ENCODE results near the gene PRKN. TPM values are rescaled to one million over a fixed set of nuclear protein-coding genes. Genes with fewer than 3 reads are reported as not detected.
"Not testable (repeated sequence)": the region's sequence is repeated elsewhere in the genome, so short reads cannot be mapped to it uniquely, and the experiment has no call there.

PRKN gene
- polyA plus RNA-seq, 3 donors = 0.41 to 16.8 (median 2.1) TPM

DNA sequence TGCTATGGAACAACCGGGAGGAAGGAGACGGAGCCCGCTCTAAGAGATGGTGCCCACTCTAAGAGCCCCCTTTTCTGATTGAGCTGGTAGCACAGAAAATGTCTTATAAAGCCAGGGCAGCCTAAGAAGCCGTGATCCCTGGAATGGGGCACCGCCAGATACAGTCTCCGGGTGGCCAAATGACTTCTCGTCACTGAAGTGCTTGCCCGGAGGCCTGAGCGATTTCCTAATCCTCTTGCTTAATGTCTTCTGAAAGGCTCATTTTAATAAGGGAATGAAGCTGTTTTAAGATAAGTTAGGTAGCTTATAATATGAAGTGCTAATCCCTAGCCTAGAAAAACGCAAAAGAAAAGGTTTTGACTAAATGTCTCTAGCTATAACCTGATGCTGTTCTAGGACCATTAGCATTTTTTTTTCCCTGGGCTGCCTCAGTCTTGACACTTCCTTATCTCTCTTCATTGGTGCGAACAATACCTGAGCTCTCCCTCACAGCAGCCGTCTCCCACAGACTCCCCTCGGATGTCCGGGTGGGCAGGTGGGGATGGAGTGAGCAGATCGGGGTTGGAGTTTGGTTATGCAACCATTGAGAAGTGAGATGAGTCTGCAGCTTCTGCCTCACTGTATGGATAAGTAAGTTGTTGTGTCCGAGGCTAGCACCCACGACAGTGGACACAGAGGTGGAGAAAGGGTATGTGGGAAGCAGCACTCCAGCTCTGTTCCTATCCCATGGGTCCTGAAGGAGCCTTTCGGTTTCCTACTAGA is 894.3 kb downstream of the PRKN start:
- 72 to 90% (median 77%) methylated on average over 18 of the region's 18 CpGs for WGBS, 3 donors
- no peak overlapping the region for H3K27ac ChIP-seq (ENCODE audit: low read depth, low read length)

DNA sequence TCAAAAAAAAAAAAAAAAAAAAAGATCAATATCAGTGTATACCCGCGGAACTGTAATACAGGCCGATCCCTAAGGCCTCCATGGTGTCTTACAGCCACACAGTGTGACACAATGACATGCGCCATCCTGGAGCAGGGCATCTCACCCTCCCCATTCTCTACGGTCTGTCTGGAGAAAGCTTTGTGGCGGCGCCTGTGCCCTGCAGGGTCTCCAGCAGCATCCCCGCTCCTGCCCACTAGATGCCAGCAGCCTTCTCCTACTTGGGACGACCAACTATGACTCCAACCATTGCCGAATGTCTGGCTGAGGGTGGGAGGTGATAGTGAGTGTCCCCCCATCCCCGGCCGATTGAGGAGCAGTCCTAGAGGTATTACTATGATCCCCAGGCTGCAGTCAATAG is 894.9 kb downstream of the PRKN start:
- 85 to 95% (median 91%) methylated on average over 12 of the region's 12 CpGs for WGBS, 3 donors
- H3K27ac ChIP-seq (ENCODE audit: low read depth, low read length) = no peak overlapping the region

DNA sequence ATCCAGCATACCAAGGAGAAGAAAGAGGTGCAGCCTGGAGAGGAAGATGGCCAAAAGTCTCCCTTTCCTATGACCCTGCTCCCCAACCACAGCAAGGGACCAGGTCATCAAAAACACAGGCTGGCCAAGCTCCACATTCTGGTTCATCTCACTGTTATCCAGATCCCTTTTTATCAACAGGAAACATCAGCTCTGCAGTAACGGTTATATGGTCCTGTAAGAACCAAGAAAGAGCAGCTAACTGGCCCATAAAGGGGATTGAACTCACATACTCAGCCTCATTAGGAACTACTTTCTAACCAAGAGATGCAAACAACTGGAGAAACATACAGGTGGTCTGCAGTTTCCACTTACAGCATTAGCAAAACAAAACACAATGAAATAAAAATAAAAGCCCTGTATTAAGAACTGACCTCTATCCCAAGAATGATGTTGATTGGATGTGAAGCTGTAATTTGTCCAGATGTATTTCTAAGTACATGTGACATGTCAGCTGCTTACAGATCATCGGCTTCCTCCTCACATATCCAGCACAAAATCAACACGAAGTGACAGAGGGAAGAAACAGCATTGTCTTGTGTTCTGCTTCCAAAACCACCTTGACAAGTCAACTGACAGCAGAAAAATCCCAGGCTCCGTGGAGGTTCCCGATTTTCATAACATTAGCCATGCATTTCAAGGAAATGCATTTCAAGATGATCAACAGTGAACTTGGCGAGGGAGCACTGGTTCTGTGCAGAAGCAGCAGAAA is 896.5 kb downstream of the PRKN start:
- WGBS, 3 donors = 36 to 69% (median 42%) methylated on average over 6 of the region's 6 CpGs
- H3K27ac ChIP-seq (ENCODE audit: low read depth, low read length) = no peak overlapping the region

DNA sequence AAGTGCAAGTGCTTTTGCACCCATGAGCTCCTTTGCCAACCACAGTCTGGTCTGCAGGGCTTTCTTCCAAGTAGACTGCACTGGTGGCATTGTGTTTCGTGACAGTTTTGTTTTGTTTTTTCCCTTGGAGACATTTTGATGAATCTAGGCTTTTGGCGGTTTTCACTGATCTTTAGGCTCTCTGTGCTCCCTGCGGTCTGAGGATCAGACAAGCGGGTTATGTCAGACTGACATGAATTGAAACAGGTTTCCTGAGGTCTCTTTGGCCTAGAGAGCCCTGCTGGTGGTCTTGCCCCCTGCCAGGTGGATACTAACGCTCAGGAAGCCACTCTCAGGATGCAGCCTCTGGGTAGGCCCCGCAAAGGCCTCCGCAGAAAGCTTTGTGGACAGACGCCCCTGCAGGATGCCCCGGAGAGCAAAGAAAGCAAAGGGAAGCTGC is 898.3 kb downstream of the PRKN start:
- no peak overlapping the region for H3K27ac ChIP-seq (ENCODE audit: low read depth, low read length)
- 57 to 88% (median 68%) methylated on average over 9 of the region's 9 CpGs for WGBS, 3 donors

DNA sequence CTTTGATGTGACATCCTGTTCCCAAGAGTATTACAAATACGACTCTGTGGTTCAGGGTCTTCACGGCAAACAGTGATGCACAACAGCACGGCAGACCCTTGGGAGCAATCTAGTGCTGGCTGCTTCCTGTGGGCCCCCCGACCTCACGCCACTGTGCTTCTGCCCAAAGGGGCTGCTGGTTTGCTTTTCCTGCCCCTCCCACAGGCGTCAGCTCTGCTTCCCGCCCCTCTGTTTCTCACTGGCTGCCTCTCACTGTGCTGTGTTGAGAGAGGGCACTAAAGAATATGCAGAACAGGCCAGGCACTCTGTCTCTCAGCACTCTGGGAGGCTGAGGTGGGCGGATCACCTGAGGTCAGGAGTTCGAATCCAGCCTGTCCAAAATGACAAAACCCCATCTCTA is 899.2 kb downstream of the PRKN start:
- 33 to 78% (median 46%) methylated on average over 9 of the region's 9 CpGs for WGBS, 3 donors
- H3K27ac ChIP-seq (ENCODE audit: low read depth, low read length) = no peak overlapping the region

DNA sequence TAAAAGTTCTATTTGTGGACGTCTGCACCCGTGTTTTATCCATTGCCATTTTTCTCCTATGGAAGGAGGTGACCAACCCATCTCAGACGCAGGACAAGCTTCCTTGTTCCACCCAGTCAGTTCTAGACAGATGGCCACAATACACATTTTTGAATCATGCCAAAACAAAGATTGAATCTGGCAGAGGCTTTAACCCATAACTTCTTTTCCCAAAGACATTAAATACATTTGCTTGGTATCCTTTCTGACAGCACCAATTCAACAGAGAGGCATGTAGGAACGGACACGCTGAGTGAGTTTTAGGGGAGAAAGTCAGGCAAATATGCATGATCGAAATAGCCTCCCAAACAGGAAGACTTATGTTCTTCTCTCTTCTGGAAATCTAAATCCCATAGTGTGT is 901.1 kb downstream of the PRKN start:
- WGBS, 3 donors = 78 to 88% (median 82%) methylated on average over 6 of the region's 6 CpGs
- H3K27ac ChIP-seq (ENCODE audit: low read depth, low read length) = no peak overlapping the region

DNA sequence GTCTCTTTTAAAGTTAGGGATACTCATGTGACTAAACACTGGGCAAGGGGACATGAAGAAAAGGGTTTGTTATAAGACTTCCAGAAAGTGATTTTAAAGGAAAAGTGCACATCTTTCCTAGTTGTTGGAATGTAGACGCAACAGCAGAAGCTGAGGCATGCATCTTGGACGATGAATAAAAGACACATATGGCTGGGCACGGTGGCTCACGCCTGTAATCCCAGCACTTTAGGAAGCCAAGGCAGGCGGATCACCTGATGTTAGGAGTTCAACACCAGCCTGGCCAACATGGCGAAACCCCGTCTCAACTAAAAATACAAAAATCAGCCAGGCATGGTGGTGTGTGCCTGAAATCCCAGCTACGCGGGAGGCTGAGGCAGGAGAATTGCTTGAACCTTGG is 905.4 kb downstream of the PRKN start:
- WGBS, 3 donors = 93 to 97% (median 96%) methylated on average over 9 of the region's 9 CpGs

DNA sequence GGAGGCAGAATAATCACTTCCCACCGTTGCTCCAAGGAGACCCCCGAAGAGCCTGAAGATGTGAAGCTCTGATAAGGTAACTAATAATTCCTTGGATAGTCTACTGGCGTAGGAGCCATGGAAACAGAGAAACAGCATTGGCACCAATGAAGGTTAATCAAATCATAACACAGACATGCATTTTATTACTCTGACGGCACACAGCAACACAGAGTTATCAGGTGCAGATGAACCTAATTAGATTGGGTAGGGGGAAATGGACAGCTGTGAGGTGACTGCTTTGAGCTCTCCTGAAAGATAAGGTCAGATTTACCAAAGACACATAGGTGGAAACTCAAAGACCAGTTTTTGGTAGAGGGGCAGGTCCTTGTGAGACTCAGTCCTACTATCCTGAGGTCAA is 909.7 kb downstream of the PRKN start:
- no peak overlapping the region for H3K27ac ChIP-seq (ENCODE audit: low read depth, low read length)
- 80 to 89% (median 86%) methylated on average over 4 of the region's 4 CpGs for WGBS, 3 donors

More for the DNA sequence above, 905.4 kb downstream of the PRKN start:
- H3K27ac ChIP-seq (ENCODE audit: low read depth, low read length) = not testable (repeated sequence)

DNA sequence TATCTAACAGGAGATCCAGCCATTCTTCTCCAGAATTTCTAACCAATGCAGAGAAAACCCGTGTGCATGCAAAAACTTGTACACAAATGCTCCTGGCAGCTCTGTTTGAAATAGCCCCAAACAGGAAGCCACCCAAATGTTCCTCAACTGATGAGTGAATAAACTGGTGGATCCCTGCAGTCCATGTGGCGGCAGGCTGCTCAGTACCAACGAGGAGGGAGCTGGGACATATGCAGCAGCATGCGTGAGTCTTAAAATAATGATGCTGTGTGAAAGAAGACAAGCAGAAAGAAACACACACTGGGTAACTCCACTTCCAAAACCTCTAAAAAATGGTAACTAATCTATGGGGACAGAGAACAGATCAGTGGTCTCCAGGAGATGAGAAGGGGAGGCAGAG is 911.6 kb downstream of the PRKN start:
- 55 to 67% (median 63%) methylated on average over 4 of the region's 4 CpGs for WGBS, 3 donors
- no peak overlapping the region for H3K27ac ChIP-seq (ENCODE audit: low read depth, low read length)

DNA sequence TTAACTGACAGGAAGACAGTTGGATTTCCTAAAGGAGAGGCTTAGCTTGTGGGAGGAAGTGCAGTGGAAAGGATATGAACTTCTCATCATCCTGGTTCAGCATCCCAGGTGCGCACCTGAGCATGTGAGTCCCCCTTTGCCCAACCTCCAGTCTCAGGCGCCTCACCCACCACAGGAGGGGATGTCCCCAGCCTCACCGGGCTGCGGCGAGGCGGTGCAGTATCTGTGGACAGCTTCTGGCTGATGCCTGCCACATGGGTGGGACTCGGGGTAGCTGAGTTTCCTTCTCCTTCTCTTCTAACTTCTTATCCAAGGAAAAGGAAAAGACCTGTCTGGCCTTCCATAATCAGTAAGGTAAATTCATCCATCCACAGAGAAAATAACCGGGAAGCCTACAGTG is 914.4 kb downstream of the PRKN start:
- H3K27ac ChIP-seq (ENCODE audit: low read depth, low read length) = no peak overlapping the region
- 96 to 98% (median 97%) methylated on average over 8 of the region's 8 CpGs for WGBS, 3 donors

DNA sequence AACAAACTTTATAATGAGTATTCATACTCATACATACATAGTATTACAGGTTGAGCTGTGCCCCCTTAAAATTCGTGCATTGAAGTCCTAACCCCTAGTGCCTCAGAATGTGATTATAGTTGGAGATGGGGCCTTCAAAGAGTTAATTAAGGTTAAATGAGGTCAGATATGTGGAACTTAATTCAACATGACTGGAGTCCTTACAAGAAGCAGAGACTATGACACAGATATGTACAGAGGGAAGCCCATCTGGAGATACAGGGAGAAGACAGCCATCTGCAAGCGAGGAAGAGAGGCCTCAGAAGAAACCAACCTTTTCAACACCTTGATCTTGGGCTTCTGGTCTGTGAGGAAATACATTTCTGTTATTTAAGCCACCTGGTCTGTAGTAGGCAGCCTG is 917.6 kb downstream of the PRKN start:
- no peak overlapping the region for H3K27ac ChIP-seq (ENCODE audit: low read depth, low read length)
- 93 to 94% (median 94%) methylated on average over 2 of the region's 2 CpGs for WGBS, 3 donors

DNA sequence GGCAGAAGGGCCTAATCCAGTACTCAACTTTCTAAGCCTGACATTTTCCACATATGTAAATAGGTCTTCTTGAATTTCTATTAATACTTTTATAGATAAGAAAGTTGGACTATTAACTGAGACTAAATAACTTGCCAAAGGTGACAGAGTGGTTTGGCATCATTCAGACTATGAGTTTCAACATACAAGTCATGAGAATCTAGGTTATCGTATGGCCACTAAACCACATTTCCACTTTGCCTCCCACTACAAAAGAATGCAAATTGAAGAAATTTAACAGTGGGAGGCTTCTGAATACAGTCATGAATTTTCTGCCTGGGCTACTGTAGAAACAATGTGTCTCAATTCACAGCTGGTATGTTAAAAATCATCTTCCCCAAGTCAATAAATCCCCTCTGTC is 922.7 kb downstream of the PRKN start:
- no peak overlapping the region for H3K27ac ChIP-seq (ENCODE audit: low read depth, low read length)
- 73 to 96% (median 76%) methylated on average over 1 of the region's 1 CpG for WGBS, 3 donors

DNA sequence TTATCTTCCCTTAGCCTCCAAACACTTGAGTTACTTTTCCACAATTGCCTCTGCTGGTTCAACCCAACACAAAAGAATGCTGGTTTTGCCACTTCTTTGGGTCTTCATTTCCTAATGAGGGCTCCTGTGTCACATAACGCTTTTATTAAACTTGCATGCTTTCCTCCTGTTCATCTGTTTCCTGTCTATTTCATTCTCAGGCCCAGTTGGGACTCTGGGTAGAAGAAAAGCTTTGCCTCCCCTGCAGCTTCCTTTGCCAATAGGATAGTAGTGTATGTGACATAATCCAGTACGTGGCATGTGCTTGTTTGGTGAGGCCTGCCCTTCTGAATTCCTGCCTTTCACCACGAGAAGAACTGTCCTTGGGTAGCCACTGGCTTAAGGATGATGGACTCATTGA is 924.4 kb downstream of the PRKN start:
- H3K27ac ChIP-seq (ENCODE audit: low read depth, low read length) = no peak overlapping the region
- 42 to 71% (median 49%) methylated on average over 3 of the region's 3 CpGs for WGBS, 3 donors

DNA sequence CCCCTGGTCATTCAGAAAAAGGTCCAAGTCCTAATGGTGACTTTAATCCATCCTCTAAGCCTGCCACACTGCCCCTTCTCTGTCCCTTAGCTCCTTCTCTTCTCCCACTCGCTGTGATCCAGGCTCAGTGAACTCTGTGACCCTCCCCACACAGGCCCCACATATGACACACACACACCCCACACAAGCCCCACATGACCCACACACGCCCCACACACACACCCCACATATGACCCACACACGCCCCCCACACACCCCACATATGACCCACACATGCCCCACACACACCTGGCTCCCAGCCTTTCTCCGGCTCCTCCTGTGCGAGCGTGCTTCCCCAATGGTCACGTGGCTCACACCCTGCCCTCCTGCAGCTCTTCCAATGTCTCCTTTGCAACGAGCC is 925.3 kb downstream of the PRKN start:
- WGBS, 3 donors = 91 to 94% (median 93%) methylated on average over 8 of the region's 8 CpGs
- H3K27ac ChIP-seq (ENCODE audit: low read depth, low read length) = no peak overlapping the region

DNA sequence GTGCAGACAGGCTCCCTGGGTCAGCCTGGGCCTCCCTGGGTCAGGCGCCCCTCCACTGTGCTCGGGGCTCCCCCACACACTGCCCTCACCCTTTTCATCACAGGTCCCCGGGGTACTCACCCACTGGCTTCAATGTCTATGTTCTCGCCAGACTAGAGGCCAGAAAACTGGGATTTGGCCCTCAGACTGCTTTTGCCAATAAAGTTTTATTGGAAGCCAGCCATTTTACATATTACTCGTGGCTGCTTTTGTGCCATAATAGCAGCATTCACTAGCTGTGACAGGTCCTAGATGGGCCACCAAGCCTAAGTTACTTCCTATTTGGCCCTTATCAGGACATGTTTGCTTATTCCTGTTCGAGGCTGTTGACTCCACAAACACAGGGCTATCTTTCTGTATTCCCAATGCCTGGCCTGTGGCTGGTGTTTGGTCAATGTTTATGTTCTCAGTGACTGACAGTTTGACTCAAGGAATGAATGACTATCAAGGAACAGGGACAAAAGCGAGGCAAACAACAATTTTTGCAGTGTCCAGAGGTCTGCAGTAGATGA is 928.6 kb downstream of the PRKN start:
- WGBS, 3 donors = 74 to 76% (median 75%) methylated on average over 7 of the region's 7 CpGs

DNA sequence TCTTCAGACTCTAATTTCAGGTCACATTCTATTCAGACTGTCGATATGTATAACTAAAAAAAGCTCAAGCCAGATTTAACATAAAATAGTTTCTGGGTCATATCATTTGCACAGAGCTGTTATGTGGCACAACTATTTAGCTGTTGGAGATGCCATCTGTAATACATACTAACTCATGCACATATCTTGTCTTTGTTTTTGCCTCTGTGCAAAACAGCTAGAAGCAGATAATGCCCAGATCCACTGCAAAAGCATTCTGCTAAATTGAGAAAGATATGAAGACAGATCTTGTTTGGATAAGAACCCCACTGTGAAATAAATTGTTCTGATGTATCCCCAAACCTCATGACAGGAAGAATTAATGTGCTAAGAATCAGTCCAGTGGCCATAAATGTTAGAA is 930.9 kb downstream of the PRKN start:
- no peak overlapping the region for H3K27ac ChIP-seq (ENCODE audit: low read depth, low read length)
- 62 to 78% (median 70%) methylated on average over 1 of the region's 1 CpG for WGBS, 3 donors

More for the DNA sequence above, 928.6 kb downstream of the PRKN start:
- H3K27ac ChIP-seq (ENCODE audit: low read depth, low read length) = no peak overlapping the region

DNA sequence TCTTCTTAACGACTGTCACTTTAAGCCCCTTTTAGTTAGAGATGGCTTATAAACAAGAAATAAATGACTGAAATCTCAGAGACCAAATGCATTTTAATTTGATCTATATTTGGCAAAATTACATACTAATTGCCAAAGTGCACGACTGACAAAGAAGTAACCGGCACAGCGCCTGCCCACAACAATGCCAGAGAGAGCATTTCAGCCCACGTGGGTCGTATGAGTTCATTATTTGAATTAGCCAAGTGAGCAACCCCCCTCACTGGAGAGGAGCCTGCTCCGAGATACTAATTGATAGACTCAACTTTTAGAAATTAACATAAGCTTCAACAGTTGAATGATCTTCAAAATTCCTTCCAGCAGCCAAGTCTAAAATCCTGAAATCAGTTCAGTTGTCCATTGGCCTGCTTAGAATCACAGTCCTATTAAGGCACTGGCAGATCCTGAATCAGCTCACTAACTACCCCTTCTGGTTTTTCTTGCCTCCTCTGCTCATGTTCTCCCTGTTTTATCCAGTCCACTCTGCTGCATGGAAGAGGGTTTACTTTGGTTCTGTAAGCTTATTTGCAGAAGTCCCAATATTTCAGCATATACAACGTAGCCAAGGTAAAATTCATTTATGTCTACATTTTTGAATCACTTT is 934.6 kb downstream of the PRKN start:
- 81 to 83% (median 83%) methylated on average over 8 of the region's 8 CpGs for WGBS, 3 donors
- no peak overlapping the region for H3K27ac ChIP-seq (ENCODE audit: low read depth, low read length)

DNA sequence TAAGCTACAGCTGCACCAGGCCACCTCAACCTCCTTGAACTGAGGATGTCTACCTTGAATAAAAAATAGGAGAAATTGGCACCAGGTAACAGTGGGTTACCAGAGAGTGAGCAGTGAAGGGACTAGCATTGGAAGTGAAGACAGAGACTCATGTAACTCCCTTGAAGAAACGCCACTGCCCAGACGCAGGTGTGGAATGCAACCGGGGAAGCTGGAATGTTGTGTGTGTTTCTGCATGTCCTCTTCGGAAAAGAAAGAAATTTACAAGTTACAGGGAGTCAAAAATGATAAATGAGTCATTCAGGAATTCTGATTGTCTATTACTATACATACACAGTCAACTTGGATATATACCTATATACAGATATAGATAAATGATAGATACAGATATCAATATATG is 939.0 kb downstream of the PRKN start:
- no peak overlapping the region for H3K27ac ChIP-seq (ENCODE audit: low read depth, low read length)
- WGBS, 3 donors = 65 to 79% (median 75%) methylated on average over 4 of the region's 4 CpGs

DNA sequence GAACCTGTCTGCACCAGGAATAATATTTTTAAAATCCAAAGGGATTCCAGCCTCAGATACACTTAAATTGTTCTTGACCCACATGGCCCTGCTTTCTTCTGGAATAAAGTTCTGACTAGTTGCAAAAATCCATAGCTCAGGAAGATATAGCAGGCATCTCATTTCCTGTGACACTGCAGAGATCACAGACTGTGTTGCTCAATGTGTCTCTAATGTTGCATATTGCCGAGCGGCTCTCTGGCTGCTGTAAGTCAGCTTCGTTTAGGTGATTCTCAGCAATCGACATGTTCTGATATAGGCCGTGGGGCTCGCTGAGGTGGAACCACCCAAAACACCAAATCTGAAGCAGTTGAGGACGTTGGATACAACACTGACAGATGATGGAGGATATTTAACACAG is 955.4 kb downstream of the PRKN start:
- 72 to 91% (median 72%) methylated on average over 7 of the region's 7 CpGs for WGBS, 3 donors
- no peak overlapping the region for H3K27ac ChIP-seq (ENCODE audit: low read depth, low read length)

All from adipose tissue (tissue), 3 donors.